GM19193 (cell line): ENCODE measurements around the gene ZNRF2.

Source experiments
- POLR2A ChIP-seq: IDR thresholded peaks from 4 replicates; pipeline ENCODE4 v1.6.1; 2011; ENCODE audit not compliant: insufficient read depth, insufficient read length; ENCODE audit errors: extremely low read depth

Gene ZNRF2

GRCh38 chr7:30382607-30383006 lies 98.2 kb downstream of the ZNRF2 start:
- no peak for TF ChIP-seq POLR2A

DNA sequence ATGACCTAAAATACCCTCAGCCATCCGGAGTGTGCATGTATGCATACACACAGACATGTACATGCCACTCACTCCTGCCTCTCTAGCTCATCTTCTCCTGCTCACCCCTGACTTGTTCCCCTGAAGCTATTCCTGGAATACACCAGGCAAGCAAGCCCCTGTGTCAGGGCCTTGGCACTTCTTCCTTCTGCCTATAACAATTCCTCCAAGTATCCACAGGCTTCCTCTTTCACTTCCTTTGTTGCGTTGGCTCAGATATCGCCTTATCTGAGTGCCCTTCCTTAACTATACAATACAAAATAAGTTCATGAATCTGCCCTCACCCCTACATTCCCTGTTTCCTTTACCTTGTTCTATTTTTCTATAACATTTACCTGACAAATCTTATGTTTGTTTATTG lies 105.4 kb downstream of the ZNRF2 start:
- no peak for TF ChIP-seq POLR2A

DNA sequence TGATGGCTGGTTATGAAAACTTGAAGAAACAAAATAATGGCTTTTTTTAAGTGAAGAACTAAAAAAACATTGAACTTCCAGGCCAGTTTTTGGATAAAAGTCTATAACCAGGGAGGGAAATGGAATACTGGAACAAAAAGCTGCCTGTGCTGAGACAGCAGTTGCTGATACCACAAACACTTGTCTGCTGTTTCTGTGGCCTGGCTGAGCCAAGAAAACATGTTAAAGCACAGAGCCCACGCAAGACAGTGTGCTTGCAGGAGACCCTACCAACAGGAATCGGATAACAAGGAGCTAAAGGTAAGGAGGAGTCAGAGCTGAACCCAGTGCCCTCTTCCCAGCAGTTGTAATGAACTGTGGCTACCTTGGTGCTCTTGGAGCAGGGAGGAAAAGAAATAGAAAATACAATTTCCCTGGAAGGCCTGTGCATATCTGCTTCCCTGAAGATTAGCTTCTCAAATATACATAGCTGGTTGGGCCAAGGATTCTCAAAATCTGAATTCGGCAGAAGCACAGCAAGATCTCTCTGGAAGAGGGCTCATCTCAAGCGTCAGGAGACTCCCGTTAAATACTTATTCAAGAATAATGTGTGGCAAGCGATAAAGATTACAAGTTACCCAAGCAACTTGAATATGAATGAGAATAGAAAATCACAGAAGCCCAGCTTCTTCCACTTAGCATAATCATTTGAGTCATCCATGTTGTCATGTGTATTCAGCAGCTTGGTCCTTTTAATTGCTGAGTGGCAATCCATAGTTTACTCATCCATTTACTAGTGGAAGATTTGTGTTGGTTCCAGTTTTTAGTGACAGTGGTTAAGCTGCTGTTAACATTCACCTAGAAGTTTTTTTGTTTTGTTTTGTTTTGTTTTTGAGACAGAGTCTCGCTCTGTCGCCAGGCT lies 106.6 kb downstream of the ZNRF2 start:
- TF ChIP-seq POLR2A = no peak

DNA sequence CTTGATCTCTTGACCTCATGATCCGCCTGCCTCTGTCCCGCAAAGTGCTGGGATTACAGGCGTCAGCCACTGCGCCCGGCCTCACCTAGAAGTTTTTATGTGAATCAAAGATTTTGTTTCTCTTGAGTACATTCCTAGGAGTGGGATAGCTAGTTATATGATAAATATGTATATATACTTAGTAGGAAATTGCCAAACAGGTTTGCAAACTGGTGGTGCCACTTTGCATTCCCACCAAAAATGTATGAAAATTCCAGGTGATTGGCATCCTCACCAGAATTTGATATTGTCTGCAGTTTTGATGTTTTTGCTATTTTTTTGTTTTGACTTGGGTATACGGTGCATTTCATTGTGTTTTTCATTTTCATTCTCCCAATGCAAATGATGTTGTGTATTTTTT lies 107.4 kb downstream of the ZNRF2 start:
- TF ChIP-seq POLR2A = no peak

GRCh38 chr7:30395676-30396075 lies 111.3 kb downstream of the ZNRF2 start:
- no peak for TF ChIP-seq POLR2A

DNA sequence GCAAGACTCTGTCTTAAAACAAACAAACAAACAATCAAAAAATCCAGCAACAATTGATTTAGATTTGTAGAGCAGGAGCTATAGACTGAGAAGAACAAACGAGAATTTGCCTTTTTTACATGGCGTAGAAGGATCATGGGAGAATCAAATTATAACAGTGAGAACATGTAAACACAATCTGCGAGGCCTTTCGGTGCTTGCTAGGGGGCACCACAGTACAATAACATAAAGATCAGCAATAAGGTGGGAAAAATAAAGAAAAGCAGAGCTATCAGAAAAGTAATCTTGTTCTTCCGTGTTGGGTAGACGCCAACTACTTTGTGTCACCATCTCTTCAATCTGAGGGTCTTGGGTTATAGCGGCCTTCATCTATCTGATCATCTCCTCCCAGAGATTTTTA lies 112.0 kb downstream of the ZNRF2 start:
- no peak for TF ChIP-seq POLR2A

DNA sequence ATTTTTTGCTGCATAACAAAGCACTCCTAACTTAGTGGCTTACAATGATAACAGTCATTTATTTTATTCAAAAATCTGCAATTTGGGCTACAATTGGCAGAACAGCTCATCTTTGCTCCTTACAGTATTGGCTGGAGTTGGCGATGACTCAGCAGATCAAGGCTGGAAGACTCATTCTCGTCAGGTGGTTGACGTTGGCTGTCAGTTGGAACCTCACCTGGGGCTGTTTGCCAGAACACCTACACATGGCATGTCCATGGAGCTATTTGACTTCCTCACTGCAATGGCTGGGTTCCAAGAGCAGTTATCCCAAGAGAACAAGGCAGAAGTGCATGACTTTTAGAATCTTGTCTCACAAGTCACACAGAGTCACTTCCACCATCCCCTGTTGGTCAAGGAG lies 119.1 kb downstream of the ZNRF2 start:
- TF ChIP-seq POLR2A = no peak

DNA sequence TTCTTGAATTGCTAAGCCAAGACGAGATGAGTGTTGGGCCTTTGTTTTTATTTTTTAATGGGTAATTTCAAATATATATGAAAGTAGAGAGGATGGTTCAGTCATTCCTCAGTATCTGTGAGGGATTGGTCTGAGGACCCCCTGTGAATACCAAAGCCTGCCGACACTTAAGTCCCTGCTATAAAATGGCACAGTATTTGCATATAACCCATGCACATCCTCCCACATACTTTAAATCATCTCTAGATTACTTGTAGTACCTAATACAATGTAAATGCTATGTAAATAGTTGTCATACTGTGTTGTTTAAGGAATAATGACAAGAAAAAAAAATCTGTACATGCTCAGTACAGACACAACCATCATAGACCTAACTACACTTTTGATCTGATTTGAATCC lies 120.8 kb downstream of the ZNRF2 start:
- no peak for TF ChIP-seq POLR2A

DNA sequence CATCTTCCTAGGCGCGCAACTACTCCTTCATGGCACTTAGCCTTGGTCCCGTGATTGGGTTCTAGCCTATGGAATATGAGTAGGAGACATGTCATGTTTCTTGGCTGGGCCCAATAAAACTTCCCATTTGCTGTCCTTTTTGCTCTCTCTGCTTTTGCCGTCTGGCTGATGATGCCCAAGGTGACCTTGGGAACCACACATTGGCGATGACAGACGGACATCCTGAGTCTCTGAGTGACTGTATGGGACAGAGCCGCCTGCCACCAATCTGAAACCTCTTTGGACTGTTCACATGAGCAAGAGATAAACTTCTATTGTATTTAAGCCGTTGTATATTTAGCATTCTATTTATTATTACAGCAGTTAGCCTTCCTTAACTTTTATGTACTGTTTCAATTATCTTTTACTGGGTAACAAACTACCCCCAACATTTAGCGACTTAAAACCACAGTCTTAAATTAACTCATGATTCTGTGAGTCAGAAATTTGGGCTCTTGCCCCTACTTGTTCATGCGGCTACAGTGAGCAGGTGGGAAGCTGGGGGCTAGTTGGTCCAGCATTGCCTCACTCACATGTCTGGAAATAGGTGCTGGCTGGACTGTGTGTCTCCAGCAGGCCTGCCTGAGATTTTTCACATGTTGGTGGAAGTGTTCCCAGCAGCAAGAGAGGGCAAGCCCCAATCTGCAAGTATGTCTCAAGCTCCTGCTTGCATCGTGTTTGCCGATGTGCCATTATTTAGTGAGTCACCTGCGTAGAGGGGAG lies 122.4 kb downstream of the ZNRF2 start:
- no peak for TF ChIP-seq POLR2A

DNA sequence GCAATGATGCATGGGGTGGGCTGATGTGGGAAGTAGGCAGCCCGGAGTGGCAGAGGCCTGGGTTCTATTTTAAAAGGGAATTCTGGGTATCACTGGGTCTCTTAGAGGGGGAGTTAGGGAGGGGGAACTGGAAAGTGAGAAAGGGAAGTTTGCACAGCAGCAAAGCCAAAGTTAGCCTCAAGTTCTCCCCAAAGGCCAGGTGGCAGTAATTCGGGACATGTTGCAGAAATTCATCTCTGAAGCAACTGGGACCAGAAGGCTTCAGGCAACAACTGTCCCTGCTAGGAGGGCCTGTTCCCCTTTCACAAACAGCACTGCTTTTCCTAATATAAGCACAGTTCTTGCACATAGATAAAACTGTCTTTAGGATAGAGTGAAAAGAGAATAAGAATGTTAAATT lies 126.8 kb downstream of the ZNRF2 start:
- no peak for TF ChIP-seq POLR2A

DNA sequence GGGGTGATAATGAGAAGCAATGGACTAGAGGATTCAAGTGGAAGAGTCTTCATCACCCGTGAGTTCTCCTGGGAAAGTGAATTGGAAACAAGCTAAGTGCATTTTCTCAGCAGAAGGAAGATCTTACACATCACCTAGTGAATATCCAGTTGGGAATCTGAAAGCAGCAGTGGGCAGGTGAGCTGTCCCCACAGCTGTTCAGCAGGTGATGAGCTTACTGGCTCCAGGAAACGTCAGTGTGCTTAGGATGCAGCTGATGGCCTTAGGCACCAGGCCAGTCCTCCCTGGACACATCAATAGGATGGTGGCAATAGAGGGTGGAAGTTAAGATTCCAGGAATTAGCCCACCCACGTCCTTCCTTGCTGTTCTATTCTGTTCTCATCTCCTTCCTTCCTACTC lies 127.5 kb downstream of the ZNRF2 start:
- TF ChIP-seq POLR2A = no peak

- TF ChIP-seq POLR2A = no peak
These were observed 128.5 kb downstream of the ZNRF2 start for GRCh38 chr7:30412782-30413504.

DNA sequence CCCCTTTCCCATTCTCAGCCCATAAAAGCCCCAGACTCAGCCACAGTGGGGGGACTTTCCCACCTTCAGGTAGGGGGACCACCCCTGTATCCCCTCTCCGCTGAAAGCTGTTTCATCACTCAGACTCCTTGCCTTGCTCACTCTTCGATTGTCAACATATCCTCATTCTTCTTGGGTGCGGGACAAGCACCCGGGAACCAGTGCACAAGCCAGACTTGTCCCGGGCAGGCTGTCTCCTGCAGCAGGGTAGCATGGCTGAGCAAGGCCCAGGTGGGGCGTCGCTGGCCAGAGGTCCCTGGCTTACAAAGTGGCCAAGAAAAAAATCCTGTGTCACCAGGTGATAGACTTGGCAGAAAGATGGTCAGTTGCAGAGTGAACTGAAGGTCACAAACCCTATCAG lies 129.5 kb downstream of the ZNRF2 start:
- no peak for TF ChIP-seq POLR2A
